ENCODE results near the gene VWA3A. TPM values are rescaled to one million over a fixed set of nuclear protein-coding genes. Genes with fewer than 3 reads are reported as not detected.

Gene VWA3A
- total RNA-seq, 1 experiment from 2014 or later, result not detected

GRCh38 chr16:22050963-22051362, 41.4 kb upstream of the VWA3A start:
- no peak overlapping the region for H3K27ac ChIP-seq (ENCODE audit: low read length)
- intact Hi-C loops (cut with micrococcal nuclease; ENCODE audit: unreplicated experiment), result no loop called here
- ChIA-PET POLR2A (interaction anchor here (0.7 kb wide), 1 partner anchor 11 kb away, joined by 10 read pairs; no protein-coding TSS in a partner anchor), CTCF (no interaction called here)
- no TSS peak for BruUV-seq (replicated peaks)
- DNase-seq (ENCODE audit: low read depth, low spot score) (no peak), ATAC-seq (no peak)
- H3K36me3 ChIP-seq (ENCODE audit: control insufficient read depth, insufficient read depth, low read length), result no peaks in the 10 kb centered on the region
- in situ Hi-C loops (cut with HindIII; ENCODE audit: low pct_unique_long_range_greater_than_20kb, low sequenced_read_pairs), result no loop called here
- H3K4me3 ChIP-seq (ENCODE audit: low read depth in 2 of 2, low read length in 2 of 2), result no peak overlapping the region
- no peaks in the 10 kb centered on the region for H3K27me3 ChIP-seq (ENCODE audit: control insufficient read depth, insufficient read depth, low read length)
- no peaks in the 10 kb centered on the region for H3K9me3 ChIP-seq (ENCODE audit: control insufficient read depth, insufficient read depth, low read depth, low read length)
- no peak for TF ChIP-seq TCF7L2 (IDR thresholded peaks at IDR 0.05; ENCODE audit: low read depth, low read length)
- TF ChIP-seq POLR2AphosphoS5 (IDR thresholded peaks at IDR 0.05; ENCODE audit: low read depth, low read length), result no peak
- no peak for TF ChIP-seq REST (IDR thresholded peaks at IDR 0.05; ENCODE audit: insufficient read depth in 1 of 2, low read depth in 2 of 2, low read length in 1 of 2)
- TF ChIP-seq CTCF (IDR thresholded peaks at IDR 0.05), result no peak
- no peak for TF ChIP-seq SIN3A (IDR thresholded peaks at IDR 0.05; ENCODE audit: borderline replicate concordance, insufficient read depth, low read depth, low read length)
- H3K4me1 ChIP-seq (ENCODE audit: control insufficient read depth, insufficient read depth, low read length), result no peaks in the 10 kb centered on the region

GRCh38 chr16:22052980-22053379, 39.4 kb upstream of the VWA3A start:
- no peak for DNase-seq (ENCODE audit: low read depth, low spot score)
- no TSS peak for BruUV-seq (replicated peaks)
- H3K27me3 ChIP-seq (ENCODE audit: control insufficient read depth, insufficient read depth, low read length), result no peaks in the 10 kb centered on the region
- H3K4me1 ChIP-seq (ENCODE audit: control insufficient read depth, insufficient read depth, low read length), result no peaks in the 10 kb centered on the region
- H3K4me3 ChIP-seq (ENCODE audit: low read depth in 2 of 2, low read length in 2 of 2), result no peak overlapping the region
- peaks cover 2% of the 10 kb centered on the region; the same call in 1 of the 2 replicates for H3K9me3 ChIP-seq (ENCODE audit: control insufficient read depth, insufficient read depth, low read depth, low read length)
- ATAC-seq, result no peak
- intact Hi-C loops (cut with micrococcal nuclease; ENCODE audit: unreplicated experiment), result no loop called here
- no peak overlapping the region for H3K27ac ChIP-seq (ENCODE audit: low read length)
- in situ Hi-C loops (cut with HindIII; ENCODE audit: low pct_unique_long_range_greater_than_20kb, low sequenced_read_pairs), result no loop called here
- CTCF ChIA-PET, result no interaction called here
- TF ChIP-seq REST (IDR thresholded peaks at IDR 0.05; ENCODE audit: insufficient read depth in 1 of 2, low read depth in 2 of 2, low read length in 1 of 2), result no peak
- TF ChIP-seq SIN3A (IDR thresholded peaks at IDR 0.05; ENCODE audit: borderline replicate concordance, insufficient read depth, low read depth, low read length), result no peak
- TF ChIP-seq POLR2AphosphoS5 (IDR thresholded peaks at IDR 0.05; ENCODE audit: low read depth, low read length), result no peak
- TF ChIP-seq TCF7L2 (IDR thresholded peaks at IDR 0.05; ENCODE audit: low read depth, low read length), result no peak
- no peak for TF ChIP-seq CTCF (IDR thresholded peaks at IDR 0.05)
- POLR2A ChIA-PET, result no interaction called here
- H3K36me3 ChIP-seq (ENCODE audit: control insufficient read depth, insufficient read depth, low read length), result no peaks in the 10 kb centered on the region

Data from Panc1 (cell line).